ENCODE data around the gene ADAMTS2.
A peak's percentile ranks its signal among the peaks of the same experiment; 100 is the strongest.

The ADAMTS2 gene

DNA sequence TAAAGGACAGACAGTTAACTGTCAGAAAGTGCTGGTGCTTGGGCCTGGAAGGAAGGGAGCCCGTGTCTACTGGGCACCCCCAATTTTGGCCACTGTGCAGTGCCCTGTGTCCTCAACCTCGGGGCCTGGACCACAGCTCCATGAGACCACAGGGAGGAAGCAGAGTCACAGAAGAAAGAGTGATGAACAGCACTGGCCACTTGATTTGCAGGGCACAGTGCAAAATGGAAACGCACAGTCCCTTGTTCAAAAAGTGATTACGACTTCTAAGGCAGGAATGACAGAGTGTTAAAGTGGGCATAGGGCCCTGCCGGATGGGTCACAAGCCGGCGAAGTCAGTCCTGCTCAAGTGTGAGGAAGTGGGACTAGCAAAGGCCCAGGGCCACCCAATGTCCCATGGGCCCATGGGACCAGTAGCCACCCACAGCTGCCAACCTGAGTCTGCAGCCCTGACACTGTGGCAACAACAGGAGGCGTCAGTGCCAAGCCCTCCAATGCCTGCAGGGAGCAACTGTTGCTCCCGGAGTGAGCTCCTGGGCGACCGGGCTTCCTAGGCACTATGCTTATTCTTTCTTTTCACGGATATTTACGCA, 85.4 kb downstream of the ADAMTS2 start:
- no peak overlapping the region for H2BK12ac ChIP-seq (ENCODE audit: low read length)
- no peak overlapping the region for H3K4ac ChIP-seq (ENCODE audit: low read length)
- H3K14ac ChIP-seq (ENCODE audit: low read length), result no peak overlapping the region
- H4K91ac ChIP-seq (ENCODE audit: low read depth, low read length, poor library complexity), result no peak overlapping the region
- no CpG with 5 or more reads among the region's 13 CpGs for WGBS, 2 donors (ENCODE audit: extremely low coverage in 2 of 2, insufficient read length in 2 of 2, insufficient replicate concordance in 1 of 2)
- peak overlapping the region; percentile 9 for H3K9ac ChIP-seq (ENCODE audit: low read depth, low read length, poor library complexity)
- no peak overlapping the region for H3K4me2 ChIP-seq (ENCODE audit: insufficient read depth, low read length, poor library complexity, severe bottlenecking)
- no peaks in the 10 kb centered on the region for H3K36me3 ChIP-seq (replicated peaks in 1 of 2; ENCODE audit: control insufficient read depth in 2 of 2, insufficient read depth in 2 of 2, low read length in 2 of 2)
- DNase-seq (ENCODE audit: low spot score), result no peak
- H3K79me1 ChIP-seq (ENCODE audit: low read depth, low read length), result peaks cover 2% of the 10 kb centered on the region
- no peak overlapping the region for H2BK120ac ChIP-seq (ENCODE audit: low read depth, low read length)
- H4K8ac ChIP-seq (ENCODE audit: low read depth, low read length), result no peak overlapping the region
- no peak overlapping the region for H3K4me3 ChIP-seq (ENCODE audit: low read length in 2 of 2)
- peak overlapping the region; percentile 30 for H2AK5ac ChIP-seq (ENCODE audit: low read depth, low read length)
- no peak overlapping the region for H2BK5ac ChIP-seq (ENCODE audit: low read length)
- H2AFZ ChIP-seq (ENCODE audit: low read length), result no peak overlapping the region
- no peak overlapping the region for H3K27ac ChIP-seq (replicated peaks; ENCODE audit: low read length)
- peaks cover 0 to 4% of the 10 kb centered on the region in 2 donors for H3K4me1 ChIP-seq (ENCODE audit: control insufficient read depth in 2 of 2, insufficient read depth in 1 of 2, low read depth in 1 of 2, low read length in 2 of 2)
- H3K27me3 ChIP-seq (ENCODE audit: control insufficient read depth in 3 of 3, insufficient read depth in 3 of 3, low read depth in 1 of 3, low read length in 3 of 3), result peaks cover 0 to 3% (median 0%) of the 10 kb centered on the region in 3 experiments
- no peak overlapping the region for H3K18ac ChIP-seq (ENCODE audit: low read length)
- no peaks in the 10 kb centered on the region for H3K9me3 ChIP-seq (replicated peaks in 1 of 2; ENCODE audit: control insufficient read depth in 2 of 2, insufficient read depth in 1 of 2, low read depth in 1 of 2, low read length in 2 of 2)
- H2BK15ac ChIP-seq (ENCODE audit: low read length), result no peak overlapping the region
- no peak overlapping the region for H3K23ac ChIP-seq (ENCODE audit: low read depth, low read length, poor library complexity)

DNA sequence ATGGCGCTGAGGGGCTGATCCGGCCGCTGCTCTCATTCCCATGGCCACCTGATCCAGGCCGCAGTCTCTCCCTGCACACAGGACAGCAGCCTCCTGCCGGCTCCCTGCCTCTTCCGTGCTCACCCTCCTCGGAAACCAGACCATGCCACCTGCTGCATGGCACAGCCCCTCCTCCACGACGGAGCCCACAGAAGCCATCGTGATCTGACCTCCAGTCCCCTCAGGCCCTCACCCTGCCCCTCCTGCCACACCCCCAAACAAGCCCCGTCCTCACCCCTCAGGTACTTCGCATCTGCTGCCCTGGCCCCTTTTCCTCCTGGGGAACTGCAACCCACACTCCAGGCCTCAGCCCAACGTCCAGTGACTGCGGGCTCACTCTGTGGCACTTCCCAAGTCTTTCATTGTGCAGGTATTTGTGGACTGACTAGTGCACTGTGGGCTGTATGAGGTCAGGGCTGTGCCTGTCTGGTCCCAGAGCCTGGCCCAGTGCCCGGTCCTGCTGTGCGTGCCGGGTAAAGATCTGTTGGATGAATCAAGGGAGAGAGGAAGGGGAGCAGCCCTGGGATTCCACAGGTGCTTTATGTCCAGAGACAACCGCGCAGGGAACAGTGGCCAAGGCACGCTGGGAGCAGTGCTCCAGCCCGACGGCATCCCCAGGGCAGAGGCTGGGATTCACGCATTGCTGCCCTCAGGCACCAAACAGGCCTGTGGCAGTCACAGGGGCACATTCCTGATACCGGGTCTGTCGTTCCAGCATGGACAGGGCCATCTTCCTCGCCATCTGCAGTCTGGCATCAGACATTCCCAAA, 86.1 kb downstream of the ADAMTS2 start:
- H4K91ac ChIP-seq (ENCODE audit: low read depth, low read length, poor library complexity), result no peak overlapping the region
- H2AK5ac ChIP-seq (ENCODE audit: low read depth, low read length), result no peak overlapping the region
- H3K4me3 ChIP-seq (ENCODE audit: low read length in 2 of 2), result no peak overlapping the region
- H3K9ac ChIP-seq (ENCODE audit: low read depth, low read length, poor library complexity), result no peak overlapping the region
- peak overlapping the region; percentile 43 for H3K23ac ChIP-seq (ENCODE audit: low read depth, low read length, poor library complexity)
- H3K27ac ChIP-seq (replicated peaks; ENCODE audit: low read length), result no peak overlapping the region
- no CpG with 5 or more reads among the region's 26 CpGs for WGBS, 2 donors (ENCODE audit: extremely low coverage in 2 of 2, insufficient read length in 2 of 2, insufficient replicate concordance in 1 of 2)
- no peaks in the 10 kb centered on the region for H3K36me3 ChIP-seq (replicated peaks in 1 of 2; ENCODE audit: control insufficient read depth in 2 of 2, insufficient read depth in 2 of 2, low read length in 2 of 2)
- no peak overlapping the region for H3K4me2 ChIP-seq (ENCODE audit: insufficient read depth, low read length, poor library complexity, severe bottlenecking)
- no peak overlapping the region for H2AFZ ChIP-seq (ENCODE audit: low read length)
- peak overlapping the region; percentile 48 for H3K18ac ChIP-seq (ENCODE audit: low read length)
- no peak overlapping the region for H3K4ac ChIP-seq (ENCODE audit: low read length)
- peak overlapping the region; percentile 89 for H3K14ac ChIP-seq (ENCODE audit: low read length)
- H2BK12ac ChIP-seq (ENCODE audit: low read length), result no peak overlapping the region
- no peak for DNase-seq (ENCODE audit: low spot score)
- H2BK15ac ChIP-seq (ENCODE audit: low read length), result no peak overlapping the region
- H2BK5ac ChIP-seq (ENCODE audit: low read length), result peak overlapping the region; percentile 53
- peaks cover 0 to 1% (median 0%) of the 10 kb centered on the region in 3 experiments for H3K27me3 ChIP-seq (ENCODE audit: control insufficient read depth in 3 of 3, insufficient read depth in 3 of 3, low read depth in 1 of 3, low read length in 3 of 3)
- H3K79me1 ChIP-seq (ENCODE audit: low read depth, low read length), result peaks cover 2% of the 10 kb centered on the region
- peaks cover 0 to 4% of the 10 kb centered on the region in 2 donors for H3K4me1 ChIP-seq (ENCODE audit: control insufficient read depth in 2 of 2, insufficient read depth in 1 of 2, low read depth in 1 of 2, low read length in 2 of 2)
- H2BK120ac ChIP-seq (ENCODE audit: low read depth, low read length), result no peak overlapping the region
- no peaks in the 10 kb centered on the region for H3K9me3 ChIP-seq (replicated peaks in 1 of 2; ENCODE audit: control insufficient read depth in 2 of 2, insufficient read depth in 1 of 2, low read depth in 1 of 2, low read length in 2 of 2)
- H4K8ac ChIP-seq (ENCODE audit: low read depth, low read length), result peak overlapping the region; percentile 82

DNA sequence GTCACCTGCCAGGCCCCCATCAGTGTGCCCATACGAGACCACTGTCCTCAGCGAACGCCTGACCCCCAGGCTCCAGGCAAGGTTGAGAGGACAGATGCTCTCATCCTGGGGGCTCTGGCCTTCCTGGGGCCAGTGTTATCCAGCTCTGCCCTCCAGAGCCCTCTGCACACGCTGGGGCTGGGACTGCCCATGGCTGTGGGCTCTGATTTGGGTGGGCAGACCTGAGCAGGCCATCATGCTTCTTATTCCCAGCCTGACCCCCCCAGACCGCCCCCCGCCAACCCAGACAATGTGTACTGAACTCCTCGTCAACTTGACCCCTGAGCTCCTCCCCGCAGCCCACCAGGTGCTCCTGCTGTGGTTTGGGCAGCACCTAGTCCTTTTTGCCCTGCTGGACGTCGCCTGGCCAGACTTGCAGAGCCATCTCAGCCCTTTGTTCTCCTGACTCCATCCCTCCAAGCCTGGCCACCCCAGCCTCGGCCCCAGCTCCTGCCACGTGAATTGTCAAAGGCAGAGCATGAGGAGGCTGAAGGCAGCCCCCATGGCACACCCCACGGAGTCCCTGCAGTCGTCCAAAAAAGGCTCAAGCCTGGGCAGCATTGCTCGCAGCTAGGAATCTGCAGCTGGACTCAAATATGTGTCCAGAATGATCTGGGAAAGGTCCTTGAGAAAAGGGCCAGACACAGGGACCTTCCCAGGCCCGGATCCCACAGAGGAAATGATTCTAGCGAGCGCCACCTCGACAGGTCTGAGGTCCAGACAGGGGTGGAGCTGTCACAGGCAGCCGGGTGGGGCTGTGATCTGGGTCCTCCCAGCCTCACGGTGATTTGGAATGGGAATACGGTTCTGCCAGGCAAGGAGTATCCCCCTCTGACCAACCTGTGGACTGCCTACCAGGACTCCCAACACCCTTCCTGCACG, 87.0 kb downstream of the ADAMTS2 start:
- H3K9ac ChIP-seq (ENCODE audit: low read depth, low read length, poor library complexity), result peak overlapping the region; percentile 21
- H2BK5ac ChIP-seq (ENCODE audit: low read length), result peak overlapping the region; percentile 39
- no peaks in the 10 kb centered on the region for H3K36me3 ChIP-seq (replicated peaks in 1 of 2; ENCODE audit: control insufficient read depth in 2 of 2, insufficient read depth in 2 of 2, low read length in 2 of 2)
- no peak overlapping the region for H4K8ac ChIP-seq (ENCODE audit: low read depth, low read length)
- no peak overlapping the region for H3K4me2 ChIP-seq (ENCODE audit: insufficient read depth, low read length, poor library complexity, severe bottlenecking)
- H4K91ac ChIP-seq (ENCODE audit: low read depth, low read length, poor library complexity), result no peak overlapping the region
- no CpG with 5 or more reads among the region's 23 CpGs for WGBS, 2 donors (ENCODE audit: extremely low coverage in 2 of 2, insufficient read length in 2 of 2, insufficient replicate concordance in 1 of 2)
- H3K79me1 ChIP-seq (ENCODE audit: low read depth, low read length), result peaks cover 2% of the 10 kb centered on the region
- H2BK15ac ChIP-seq (ENCODE audit: low read length), result no peak overlapping the region
- no peak overlapping the region for H3K4ac ChIP-seq (ENCODE audit: low read length)
- peak overlapping the region; percentile 89 for H3K14ac ChIP-seq (ENCODE audit: low read length)
- H2BK120ac ChIP-seq (ENCODE audit: low read depth, low read length), result no peak overlapping the region
- peak overlapping the region; percentile 78 for H3K18ac ChIP-seq (ENCODE audit: low read length)
- peak overlapping the region; percentile 55 for H3K23ac ChIP-seq (ENCODE audit: low read depth, low read length, poor library complexity)
- no peak overlapping the region for H3K4me3 ChIP-seq (ENCODE audit: low read length in 2 of 2)
- H3K27me3 ChIP-seq (ENCODE audit: control insufficient read depth in 3 of 3, insufficient read depth in 3 of 3, low read depth in 1 of 3, low read length in 3 of 3), result no peaks in the 10 kb centered on the region
- H2AK5ac ChIP-seq (ENCODE audit: low read depth, low read length), result peak overlapping the region; percentile 89
- DNase-seq (ENCODE audit: low spot score), result no peak
- no peaks in the 10 kb centered on the region for H3K9me3 ChIP-seq (replicated peaks in 1 of 2; ENCODE audit: control insufficient read depth in 2 of 2, insufficient read depth in 1 of 2, low read depth in 1 of 2, low read length in 2 of 2)
- no peak overlapping the region for H2BK12ac ChIP-seq (ENCODE audit: low read length)
- no peak overlapping the region for H3K27ac ChIP-seq (replicated peaks; ENCODE audit: low read length)
- H2AFZ ChIP-seq (ENCODE audit: low read length), result no peak overlapping the region
- peaks cover 0 to 4% of the 10 kb centered on the region in 2 donors for H3K4me1 ChIP-seq (ENCODE audit: control insufficient read depth in 2 of 2, insufficient read depth in 1 of 2, low read depth in 1 of 2, low read length in 2 of 2)
